ENCODE data around the gene CCDC190. TPM values are rescaled to one million over a fixed set of nuclear protein-coding genes. Genes with fewer than 3 reads are reported as not detected.

Gene CCDC190
- total and polyA plus RNA-seq, 8 donors, result 0.92 to 2.4 TPM; not detected in 6

Other genes with a start within 250 kb of the CCDC190 start
- 100 to 1,000 TPM in 1 of 5 donors, 10 to 100 TPM in 4; 17.7 to 117 (median 50.8) TPM for gene DDR2, start 228.7 kb downstream of the CCDC190 start, total RNA-seq
- gene DDR2, start 228.7 kb downstream of the CCDC190 start, polyA plus RNA-seq, result 10 to 100 TPM in 2 of 3 donors, 1 to 10 TPM in 1; 6.8 to 20.5 (median 18.6) TPM
- 10 to 100 TPM in 3 of 5 donors, 1 to 10 TPM in 2; 2.3 to 75.9 (median 30.8) TPM for gene HSD17B7, start 70.5 kb downstream of the CCDC190 start, total RNA-seq
- gene HSD17B7, start 70.5 kb downstream of the CCDC190 start, polyA plus RNA-seq, result 10 to 100 TPM in 2 of 3 donors, 1 to 10 TPM in 1; 6.5 to 12.1 (median 11.8) TPM
- 10 to 100 TPM in 2 of 5 donors, 1 to 10 TPM in 1, not detected in 2; 2.0 to 60.7 (median 24.6) TPM for gene RGS4, start 208.2 kb upstream of the CCDC190 start, total RNA-seq
- gene RGS4, start 208.2 kb upstream of the CCDC190 start, polyA plus RNA-seq, result 1 to 10 TPM; 1.8 to 7.5 (median 4.1) TPM

Data from stomach (tissue), 8 donors.